Measurements from ENCODE around the gene TBCA.

Gene TBCA

GRCh38 chr5:77641963-77642737 is 134.0 kb downstream of the TBCA start:
- DNase-seq: no peak

DNA sequence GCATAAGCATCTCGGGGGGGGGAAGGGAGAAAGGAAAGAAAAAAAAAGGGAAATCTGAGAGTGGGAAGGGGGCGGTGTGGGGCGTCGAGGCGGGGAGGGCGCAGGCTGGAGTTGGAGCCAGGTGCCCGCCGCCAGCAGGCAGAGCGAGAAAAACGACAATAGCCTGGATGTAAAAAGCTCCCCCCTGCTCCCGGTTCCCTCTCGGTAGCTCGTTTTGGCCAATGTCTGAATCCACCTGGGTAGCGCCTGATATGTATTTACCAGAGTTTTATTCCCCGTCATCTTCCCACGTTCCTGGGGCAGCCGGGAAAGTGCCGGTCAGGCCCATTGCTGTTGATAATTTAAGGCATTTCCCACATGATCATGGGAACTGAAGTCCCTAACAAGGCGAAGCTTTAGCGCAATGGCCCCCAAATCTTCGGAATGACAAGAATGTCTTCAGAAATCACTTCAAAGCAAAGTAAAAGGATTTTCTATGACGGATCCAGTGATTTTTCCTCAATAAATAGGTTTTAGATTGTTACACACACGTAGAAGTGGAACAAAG is 134.7 kb downstream of the TBCA start:
- no peak for DNase-seq
